ENCODE data around the gene MAN1B1.
A peak's percentile ranks its signal among the peaks of the same experiment; 100 is the strongest.
"Not testable (repeated sequence)": the region's sequence is repeated elsewhere in the genome, so short reads cannot be mapped to it uniquely, and the experiment has no call there.

MAN1B1 gene

DNA sequence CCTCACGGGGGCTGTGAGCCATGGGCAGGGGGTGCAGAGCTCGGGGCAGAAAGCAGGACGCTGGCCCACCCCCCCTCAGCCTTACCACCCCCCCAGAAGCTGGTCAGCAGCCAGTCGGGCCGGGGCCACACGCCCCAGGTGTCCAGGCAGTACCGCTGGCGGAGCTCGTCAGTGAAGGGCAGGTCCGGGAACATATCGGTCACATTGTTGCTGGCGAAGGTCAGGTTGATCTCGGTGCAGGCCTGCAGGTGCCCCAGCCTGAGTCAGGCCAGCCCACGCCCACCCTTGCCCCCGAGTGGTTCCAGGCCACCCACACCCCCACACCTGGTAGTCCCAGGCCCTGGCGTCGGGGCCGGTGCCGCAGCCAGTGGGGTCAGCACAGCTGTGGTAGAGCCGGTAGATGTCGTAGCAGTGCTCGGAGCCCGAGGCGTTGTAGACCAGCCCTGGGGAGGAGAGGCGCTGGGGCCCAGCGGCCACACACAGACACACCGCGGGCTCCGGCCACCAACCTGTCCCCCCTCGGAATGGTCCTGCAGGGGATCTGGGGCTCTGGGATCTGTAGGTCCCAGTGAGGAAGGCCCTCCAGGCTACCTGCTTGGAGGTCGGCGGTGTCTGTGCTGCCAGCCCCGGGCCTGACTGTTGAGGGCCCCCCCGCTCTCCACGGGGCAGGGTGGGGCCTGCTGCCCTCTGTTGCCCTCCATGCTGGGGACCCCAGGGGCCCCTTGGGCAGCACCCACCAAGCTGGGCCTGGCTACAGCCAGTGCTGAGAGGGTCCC, 25.2 kb downstream of the MAN1B1 start:
- no peak for DNase-seq
- no peak for ATAC-seq

DNA sequence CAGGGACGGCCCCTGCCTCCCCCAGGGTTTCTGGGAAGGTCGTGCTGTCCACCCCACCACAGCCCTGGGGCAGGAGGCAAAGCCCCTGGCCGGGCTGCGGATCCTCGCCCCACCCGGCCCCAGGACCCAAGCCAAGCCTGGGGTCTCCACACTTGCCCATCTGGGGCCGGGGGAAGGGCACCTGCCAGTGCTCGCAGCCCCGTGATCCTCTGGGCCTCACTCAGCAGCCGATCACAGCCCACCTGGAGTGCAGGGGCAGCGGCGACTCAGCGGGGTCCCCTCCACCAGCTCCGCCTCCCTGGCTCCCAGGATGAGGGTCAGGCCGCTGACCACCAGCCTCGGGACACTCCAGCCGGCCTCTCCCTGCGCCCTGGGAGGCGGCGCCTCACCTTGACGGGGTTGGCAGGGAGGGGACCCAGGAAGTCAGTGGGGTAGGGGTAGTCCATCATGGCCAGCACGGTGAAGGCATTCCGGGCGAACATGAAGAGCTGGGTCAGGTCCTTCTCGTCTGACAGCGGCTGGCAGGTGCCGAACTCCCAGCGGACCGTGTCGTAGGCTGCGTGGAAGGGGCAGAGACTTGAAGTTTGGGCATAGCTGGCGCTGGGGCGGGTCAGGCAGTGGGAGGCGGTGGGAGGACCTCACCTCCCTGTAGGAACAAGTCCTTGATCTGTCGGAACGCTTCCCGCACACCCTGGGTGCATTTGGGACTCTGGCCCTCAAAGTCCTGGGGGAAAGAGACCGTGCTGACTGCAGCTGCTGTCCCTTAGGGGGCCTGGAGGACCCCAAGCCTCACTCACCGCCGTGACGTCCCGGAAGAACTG, 26.0 kb downstream of the MAN1B1 start:
- ATAC-seq (no peak), DNase-seq (no peak)

DNA sequence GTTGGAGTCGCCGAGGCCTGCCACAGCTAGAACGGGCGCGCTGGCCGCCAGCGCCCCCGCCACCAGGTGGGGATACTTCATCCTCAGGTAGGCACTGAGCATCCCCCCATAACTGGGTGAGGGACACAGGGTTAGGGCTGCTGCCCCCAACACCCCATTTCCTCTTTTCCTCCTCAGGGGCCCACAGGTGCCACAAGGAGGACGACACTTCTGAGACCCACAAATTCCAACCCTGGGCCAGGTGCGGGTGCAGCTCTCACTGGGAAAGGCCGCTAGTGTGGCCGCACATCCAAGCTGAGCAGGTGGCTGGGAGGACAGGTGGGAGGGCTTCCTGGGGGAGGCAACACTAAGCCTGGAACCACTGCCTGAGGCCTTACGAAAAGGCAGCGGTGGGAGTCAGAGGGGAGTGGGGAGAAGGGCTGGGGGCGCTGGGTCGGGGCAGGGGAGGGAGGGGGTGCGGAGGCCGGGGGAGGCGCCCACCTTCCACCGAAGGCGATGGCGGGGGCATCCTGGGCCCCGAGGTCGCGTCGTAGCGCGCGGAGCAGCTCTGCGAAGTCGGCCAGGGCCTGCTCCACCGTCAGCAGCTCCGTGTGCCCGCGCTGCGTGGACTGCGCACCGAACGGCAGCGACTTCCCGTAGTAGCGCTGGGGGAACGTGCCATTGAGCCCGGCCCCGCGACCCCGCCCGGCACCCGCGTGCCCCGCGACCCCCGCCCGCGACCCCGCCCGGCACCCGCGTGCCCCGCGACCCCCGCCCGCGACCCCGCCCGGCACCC, 26.8 kb downstream of the MAN1B1 start:
- no peak for ATAC-seq
- DNase-seq = no peak

DNA sequence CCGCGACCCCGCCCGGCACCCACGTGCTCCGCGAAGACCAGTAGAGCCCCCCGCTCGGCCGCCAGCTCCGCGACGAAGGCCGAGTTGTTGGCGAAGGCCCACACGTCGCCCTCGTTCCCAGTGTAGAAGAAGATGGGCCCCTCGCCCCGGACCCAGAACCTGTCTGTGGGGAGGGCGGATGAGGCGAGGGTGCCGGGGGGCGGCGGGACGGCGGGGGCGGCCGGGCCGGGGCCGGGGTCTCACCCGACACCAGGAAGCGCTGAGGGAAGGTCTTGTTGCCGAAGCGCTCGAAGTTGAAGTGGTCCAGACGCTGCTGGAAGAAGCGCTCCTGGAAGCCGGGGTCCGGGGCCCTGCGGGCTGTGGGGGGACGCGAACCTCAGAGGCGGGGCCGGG, 27.4 kb downstream of the MAN1B1 start:
- ATAC-seq = peak; percentile 1
- no peak for DNase-seq

DNA sequence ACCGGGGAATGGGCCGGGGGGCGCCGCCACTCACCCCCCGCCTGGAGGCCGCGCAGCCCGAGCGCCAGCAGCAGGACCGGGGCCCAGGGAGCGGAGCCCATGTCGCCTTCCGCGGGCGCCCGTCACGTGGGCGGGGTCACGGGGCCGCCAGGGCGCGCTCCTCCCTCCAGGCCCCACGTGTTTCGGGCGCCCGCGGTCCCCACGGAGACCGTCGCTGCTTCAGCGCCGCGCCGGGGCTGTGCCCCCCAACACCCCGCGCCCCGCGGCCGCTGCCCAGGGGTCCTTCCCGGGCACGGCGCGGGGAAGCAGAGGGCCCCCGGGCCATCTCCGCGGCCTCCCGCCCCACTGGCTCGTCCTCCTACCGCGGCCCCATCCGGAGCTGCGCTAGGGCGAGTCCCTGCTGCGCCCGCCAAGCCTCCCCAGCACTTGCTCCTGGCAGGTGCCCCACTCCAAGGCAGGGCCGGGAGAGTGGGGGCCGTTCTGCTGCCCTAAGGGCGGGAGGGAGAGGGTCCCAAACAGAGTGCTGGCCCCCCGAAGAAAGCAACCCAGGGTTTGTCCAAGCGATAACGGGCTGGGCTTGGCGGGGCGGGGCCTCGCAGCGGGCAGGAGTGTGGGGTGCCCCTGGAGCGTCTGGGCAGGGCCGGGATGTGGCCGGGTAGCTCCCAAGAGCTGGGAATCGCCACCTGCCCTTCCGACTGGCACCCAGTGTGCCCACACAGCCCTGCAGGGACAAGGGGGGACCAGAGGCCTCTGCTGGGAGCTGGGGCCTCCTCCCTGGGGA, 28.0 kb downstream of the MAN1B1 start, which contains the start of gene DPP7:
Gene DPP7, minus strand, starts transcription at position 121 of the 781 bp plus-strand sequence. Its CDS starts 20 bp downstream, at position 101.
- peak; percentile 88 for DNase-seq
- ATAC-seq = peak; percentile 81

DNA sequence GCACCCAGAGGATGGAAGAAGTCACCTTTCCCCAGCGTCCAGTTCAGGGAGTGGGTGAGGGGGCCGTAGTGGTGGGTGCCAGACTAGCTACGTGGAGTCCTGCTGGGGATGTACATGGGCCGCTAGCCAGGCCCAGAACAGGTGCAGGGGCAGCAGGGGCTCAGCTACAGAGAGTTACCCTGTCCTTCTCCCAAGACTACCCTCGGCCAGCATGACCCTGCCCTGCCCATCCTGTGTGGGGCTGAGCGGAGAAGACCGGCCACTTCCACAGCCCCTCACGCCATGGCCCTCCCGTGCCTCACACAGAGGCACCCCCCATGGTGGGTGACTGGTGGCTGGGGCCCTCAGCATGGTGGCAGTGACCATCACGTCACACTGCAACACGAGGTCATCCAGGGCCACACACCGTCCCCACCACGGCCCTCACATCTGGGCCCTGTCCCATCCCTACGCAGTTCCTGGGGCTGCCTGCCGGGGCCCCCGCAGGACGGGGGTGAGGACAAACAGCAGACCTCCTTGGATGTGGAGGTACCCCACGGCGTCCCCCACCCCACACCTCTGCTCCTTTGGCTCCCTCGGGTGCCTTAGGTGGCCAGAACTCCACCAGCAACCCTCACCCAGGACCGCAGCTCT, 28.7 kb downstream of the MAN1B1 start:
- DNase-seq (no peak), ATAC-seq (no peak)

DNA sequence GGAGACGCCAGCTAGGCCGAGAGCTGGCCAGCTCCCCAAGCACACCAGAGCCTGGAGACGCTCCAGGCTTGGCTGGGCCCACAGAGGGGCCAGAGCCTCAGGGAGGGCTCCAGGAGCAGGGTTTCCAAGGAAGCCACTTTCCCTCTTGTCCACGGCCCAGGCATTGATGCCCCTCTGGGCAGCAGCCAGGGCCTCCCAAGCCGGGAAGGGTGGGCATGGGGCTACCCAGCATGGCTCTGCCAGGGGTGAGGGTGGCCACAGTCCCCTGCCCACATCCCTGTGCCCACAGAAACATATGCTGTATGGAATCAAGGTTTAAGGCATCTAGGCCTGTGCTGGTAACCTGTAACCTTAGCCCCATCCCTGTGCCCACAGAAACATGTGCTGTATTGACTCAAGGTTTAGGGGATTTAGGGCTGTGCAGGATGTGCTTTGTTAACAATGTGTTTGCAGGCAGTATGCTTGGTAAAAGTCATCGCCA, 29.3 kb downstream of the MAN1B1 start:
- no peak for ATAC-seq
- DNase-seq = no peak

DNA sequence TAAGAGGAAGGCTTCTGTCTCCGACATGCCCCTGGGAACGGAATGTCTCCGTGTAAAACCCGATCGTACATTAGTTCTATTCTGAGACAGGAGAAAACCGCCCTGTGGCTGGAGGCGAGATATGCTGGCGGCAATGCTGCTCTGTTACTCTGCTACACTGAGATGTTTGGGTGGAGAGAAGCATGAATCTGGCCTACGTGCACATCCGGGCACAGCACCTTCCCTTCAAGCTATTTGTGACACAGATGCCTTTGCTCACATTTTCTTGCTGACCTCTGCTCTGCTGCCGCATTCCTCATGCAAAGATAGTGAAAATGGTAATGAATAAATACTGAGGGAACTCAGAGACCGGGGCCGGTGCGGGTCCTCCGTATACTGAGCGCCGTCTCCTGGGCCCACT, 29.9 kb downstream of the MAN1B1 start:
- ATAC-seq = no peak

DNA sequence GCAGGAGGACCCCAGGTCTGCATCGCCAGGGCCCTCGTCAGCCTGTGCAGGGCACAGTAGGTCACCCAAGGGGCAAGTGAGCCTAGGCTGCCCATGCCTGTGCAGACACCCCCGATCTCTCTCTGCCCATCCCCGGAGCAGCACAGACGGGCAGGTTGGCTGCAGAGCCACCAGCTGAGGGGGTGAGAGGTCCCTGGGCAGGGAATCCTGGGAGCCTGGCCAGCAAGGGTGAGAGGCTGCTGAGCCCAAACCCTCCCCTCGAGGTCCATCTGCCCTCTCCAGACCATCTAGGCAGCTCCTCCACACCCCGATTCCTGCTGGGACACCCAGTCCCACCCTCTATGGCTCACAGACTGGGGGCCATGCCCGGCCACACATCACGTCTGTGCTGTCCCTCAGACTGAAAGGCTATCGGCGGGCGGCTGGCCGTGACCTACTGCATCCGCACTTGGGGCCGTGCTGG, 30.5 kb downstream of the MAN1B1 start:
- ATAC-seq (no peak), DNase-seq (no peak)

More for the DNA sequence above, 29.9 kb downstream of the MAN1B1 start:
- no peak for DNase-seq

DNA sequence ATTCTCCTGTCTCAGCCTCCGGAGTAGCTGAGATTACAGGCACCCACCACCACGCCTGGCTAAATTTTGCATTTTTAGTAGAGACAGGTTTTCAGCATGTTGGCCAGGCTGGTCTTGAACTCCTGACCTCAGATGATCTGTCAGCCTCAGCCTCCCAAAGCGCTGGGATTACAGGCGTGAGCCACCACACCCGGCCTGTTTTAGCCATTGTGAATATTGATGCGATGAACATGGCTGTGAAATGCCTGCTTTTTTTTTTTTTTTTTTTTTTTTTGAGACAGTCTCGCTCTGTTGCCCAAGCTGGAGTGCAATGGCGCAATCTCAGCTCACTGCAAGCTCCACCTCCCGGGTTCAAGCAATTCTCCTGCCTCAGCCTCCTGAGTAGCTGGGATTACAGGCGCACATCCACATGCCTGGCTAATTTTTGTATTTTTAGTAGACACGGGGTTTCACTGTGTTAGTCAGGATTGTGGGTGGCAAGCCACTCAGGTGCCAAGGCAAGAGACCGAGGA, 31.4 kb downstream of the MAN1B1 start:
- DNase-seq, ATAC-seq: not testable (repeated sequence)

DNA sequence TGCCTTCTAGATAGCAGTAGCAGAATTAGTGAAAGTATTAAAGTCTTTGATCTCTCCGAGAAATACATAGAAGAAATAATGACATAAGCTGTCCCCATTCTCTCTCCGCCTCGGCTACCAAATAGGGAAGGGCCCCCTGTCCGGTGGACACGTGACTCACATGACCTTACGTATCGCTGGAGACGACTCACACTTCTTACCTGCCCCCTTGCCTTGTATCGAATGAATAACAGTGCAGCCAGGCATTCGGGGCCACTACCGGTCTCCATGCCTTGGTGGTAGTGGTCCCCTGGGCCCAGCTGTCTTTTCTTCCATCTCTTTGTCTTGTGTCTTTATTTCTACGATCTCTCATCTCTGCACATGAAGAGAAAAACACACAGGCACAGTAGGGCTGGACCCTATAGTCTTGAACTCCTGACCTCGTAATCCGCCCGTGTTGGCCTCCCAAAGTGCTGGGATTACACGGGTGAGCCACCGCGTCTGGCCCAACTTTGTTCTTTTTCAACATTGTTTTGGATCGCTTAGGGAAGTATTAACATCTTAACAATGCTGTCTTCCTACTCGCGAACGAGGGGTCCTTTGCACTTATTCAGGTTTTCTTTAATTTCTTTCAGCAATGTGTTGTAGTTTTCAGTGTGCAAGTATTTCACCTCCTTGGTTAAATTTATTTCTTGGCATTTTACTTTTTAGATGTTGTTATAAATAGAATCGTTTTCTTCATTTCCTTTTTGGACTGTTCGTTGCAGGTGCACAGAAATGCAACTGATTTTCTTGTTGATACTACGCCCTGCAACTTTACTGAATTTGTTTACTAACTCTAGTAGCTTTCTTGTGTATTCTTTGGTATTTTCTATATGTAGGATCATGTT, 35.4 kb downstream of the MAN1B1 start:
- ATAC-seq = peak; percentile 45
- DNase-seq = not testable (repeated sequence)

DNA sequence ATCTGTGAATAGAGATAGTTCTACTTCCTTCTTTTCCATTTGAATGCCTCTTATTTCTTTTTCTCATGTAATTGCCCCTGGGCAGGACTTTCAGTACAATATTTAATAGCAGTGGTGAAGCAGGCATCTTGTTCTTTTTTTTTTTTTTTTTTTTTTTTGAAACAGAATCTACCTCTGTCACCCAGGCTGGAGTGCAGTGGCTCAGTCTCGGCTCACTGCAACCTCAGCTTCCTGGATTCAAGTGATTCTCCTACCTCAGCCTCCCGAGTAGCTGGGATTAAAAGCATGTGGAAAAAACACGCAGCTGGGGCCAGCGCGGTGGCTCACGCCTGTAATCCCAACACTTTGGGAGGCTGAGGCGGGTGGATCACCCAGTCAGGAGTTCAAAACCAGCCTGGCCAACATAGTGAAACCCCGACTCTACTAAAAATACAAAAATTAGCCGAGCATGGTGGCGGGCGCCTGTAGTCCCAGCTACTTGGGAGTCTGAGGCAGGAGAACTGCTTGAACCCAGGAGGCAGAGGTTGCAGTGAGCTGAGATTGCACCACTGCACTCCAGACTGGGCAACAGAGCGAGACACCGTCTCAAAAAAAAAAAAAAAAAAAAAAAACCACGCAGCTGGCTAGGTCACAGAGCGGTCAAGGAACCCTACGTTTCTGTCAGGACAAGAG, 36.1 kb downstream of the MAN1B1 start:
- DNase-seq, ATAC-seq: not testable (repeated sequence)

DNA sequence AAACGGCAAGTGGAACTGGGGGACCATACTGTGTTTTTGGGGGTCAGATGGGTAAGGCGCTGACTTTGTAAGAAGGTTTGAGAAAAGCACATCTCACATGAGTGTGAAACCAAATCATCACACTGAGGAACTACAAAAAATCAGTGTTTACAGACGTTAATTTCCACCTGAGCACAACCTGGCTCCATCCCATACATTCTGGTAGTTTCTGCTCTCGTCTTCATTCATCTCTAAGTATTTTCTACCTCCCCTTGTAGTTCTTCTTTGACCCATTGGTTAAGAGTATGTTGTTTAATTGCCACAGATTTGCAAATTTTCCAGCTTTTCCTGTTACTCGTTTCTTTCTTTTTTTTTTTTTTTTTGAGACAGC, 36.7 kb downstream of the MAN1B1 start:
- DNase-seq = no peak
- no peak for ATAC-seq

DNA sequence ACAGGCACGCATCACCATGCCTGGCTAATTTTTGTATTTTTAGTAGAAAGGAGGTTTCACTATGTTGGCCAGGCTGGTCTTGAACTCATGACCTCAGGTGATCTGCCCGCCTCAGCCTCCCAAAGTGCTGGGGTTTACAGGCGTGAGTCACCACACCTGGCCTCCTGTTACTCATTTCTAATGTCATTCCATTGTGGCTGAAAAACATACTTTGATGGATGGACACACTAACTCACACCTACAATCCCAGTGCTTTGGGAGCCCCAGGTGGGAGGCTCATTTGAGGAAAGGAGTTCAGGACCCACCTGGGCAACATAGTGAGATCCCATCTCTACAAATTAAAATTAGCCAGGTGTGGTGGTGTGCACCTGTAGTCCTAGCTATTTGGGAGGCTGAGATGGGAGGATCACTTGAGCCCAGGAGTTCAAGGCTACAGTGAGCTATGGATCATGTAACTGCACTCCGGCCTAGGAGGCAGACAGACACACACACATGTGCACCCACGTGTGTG, 37.2 kb downstream of the MAN1B1 start:
- DNase-seq, ATAC-seq: not testable (repeated sequence)

DNA sequence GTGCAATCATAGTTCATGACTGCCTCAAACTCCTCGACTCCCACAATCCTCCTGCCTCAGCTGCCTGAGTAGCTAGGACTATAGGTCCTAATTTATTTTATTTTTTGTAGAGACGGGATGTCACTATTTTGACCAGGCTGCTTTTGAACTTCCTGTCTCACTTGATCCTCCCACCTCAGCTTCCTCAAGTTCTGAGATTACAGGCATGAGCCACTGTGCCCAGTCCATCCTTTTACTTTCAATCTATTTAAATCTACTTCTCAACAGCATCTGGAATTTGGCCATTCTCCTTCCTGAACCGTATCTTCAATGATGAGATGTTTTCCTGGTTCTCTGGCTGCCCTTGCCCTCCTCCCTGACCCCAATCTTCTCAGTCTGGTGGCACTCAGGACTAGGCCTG, 40.0 kb downstream of the MAN1B1 start:
- DNase-seq = no peak
- ATAC-seq = no peak

DNA sequence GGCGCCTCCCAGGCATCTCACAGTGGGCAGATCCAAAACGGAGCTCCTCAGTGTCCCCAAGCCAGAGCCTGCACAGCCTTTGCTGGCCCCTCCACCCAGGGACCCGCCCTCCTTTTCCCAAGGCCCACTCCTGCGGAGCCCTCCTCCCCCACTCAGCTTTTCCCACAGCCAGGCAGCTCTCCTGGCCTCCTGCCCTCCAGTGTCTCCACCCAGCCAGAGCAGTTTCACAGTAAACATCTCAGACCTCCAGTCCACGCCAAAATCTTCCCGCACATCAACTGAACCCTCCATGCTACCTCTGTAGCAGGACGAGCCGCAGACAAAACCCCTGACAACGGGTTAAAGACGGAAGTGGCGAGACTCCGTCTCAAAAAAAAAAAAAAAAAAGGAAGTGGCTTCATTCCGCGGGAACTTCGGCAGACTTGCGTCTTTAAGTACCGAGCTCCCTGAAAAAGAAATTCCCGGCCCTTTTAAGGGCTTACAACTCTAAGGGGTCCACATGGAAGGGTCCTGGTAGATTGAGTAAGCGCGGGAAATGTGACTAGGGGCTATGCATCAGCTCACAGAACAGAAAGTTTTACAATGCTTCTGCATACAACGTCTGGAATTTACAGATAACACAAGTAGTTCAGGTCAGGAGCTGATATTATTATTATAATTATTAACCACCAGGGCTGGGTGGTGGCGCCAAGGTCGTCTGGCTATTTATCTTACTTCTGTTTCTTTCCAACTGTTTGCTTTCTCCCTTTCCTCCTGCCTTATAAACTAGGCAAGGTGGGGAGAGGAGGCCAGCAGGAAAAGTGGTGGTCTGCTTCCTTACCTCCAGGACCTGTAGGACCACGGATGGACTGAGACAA, 40.7 kb downstream of the MAN1B1 start:
- DNase-seq (peak; percentile 42), ATAC-seq (no peak)

DNA sequence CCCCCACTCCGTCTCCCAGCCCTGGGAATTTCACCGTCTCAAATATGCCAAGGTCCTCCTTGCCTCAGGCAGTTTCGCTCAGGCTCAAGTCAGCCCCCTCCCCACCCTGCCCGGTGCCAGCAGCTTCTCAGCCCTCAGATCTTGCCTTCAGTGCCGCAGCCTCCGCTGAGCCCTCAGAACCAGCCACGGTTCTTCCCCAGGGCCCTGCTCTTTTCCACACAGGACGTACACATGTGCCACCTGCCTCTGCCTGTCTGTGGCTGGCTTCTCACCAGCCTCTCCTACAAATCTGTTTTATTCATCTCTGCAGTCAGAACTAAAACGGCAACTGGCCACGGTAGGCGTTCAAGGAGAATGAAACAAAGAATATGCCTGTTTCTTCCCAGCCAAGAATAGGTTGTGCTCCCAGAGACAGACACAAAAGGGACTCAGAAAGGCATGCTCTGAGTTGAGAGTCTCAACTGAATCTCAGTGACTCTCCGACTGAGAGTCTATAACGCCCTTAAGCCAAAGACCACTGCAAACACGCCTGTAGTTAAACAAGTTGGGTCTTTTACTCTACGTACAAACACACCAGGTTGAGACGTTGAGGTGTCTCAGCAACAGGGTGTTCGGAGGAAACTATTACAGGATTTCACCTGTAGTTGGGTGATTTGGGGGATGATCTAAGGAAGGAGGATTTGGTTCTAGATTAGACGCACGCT, 41.5 kb downstream of the MAN1B1 start:
- ATAC-seq (no peak), DNase-seq (peak; percentile 38)

Data from stimulated activated naive CD8-positive, alpha-beta T cell treated with anti-CD3 and anti-CD28 coated beads, Interleukin-15, Interleukin-2, amounts not matched to agents 100 U/mL and 50 U/mL, for 24 hours (primary cell).